T47D (cell line): ENCODE measurements around the gene IDUA.
"Not testable (repeated sequence)": the region's sequence is repeated elsewhere in the genome, so short reads cannot be mapped to it uniquely, and the experiment has no call there.

Source experiments
- DNase-seq, 2 experiments: peaks; one replicate each; pipeline versions ENCODE4 v3.0.0 to v3.0.0-alpha.2; 2011 to 2012; ENCODE audit warnings: low read depth in 1 of 2, low spot score in 1 of 2
- JUND ChIP-seq: IDR thresholded peaks from 2 replicates; pipeline ENCODE4 v1.6.1; 2012; ENCODE audit warnings: low read depth
- in situ Hi-C: cut with HindIII; loops from 2 replicates; pipeline ENCODE4 v1.10.0; 2016; ENCODE audit warnings: low sequenced_read_pairs, low pct_unique_long_range_greater_than_20kb

The IDUA gene

GRCh38 chr4:986879-987623 is at the start of gene IDUA:
TSS of gene IDUA (plus strand) at chr4:987044. CDS start at chr4:987085, 41 bp downstream.
- no peak for TF ChIP-seq JUND
- DNase-seq: peak; percentile 81 to 84
- in situ Hi-C loops: no loop called here

- in situ Hi-C loops, DNase-seq: not testable (repeated sequence)
Measured at GRCh38 chr4:939508-939907, 47.3 kb upstream of the IDUA start.

- in situ Hi-C loops: no loop called here
- no peak for DNase-seq
- no peak for TF ChIP-seq JUND
Measured at GRCh38 chr4:945274-946102, 41.4 kb upstream of the IDUA start.

GRCh38 chr4:946103-946450 is 40.8 kb upstream of the IDUA start:
- in situ Hi-C loops: no loop called here
- no peak for DNase-seq
- TF ChIP-seq JUND: no peak

- no peak for DNase-seq
- in situ Hi-C loops: no loop called here
- TF ChIP-seq JUND: no peak
Measured at GRCh38 chr4:946517-947471, 40.0 kb upstream of the IDUA start.

GRCh38 chr4:947491-947971 is 39.3 kb upstream of the IDUA start:
- no peak for TF ChIP-seq JUND
- in situ Hi-C loops: no loop called here
- DNase-seq: no peak

- in situ Hi-C loops: no loop called here
- DNase-seq: no peak
- no peak for TF ChIP-seq JUND
Measured at GRCh38 chr4:948101-948935, 38.5 kb upstream of the IDUA start.

- no peak for DNase-seq
- no peak for TF ChIP-seq JUND
- in situ Hi-C loops: no loop called here
Measured at GRCh38 chr4:948936-949300, 37.9 kb upstream of the IDUA start.

- no peak for TF ChIP-seq JUND
- in situ Hi-C loops: no loop called here
- no peak for DNase-seq
Measured at GRCh38 chr4:949656-950055, 37.2 kb upstream of the IDUA start.

GRCh38 chr4:950136-951020 is 36.5 kb upstream of the IDUA start:
- DNase-seq: no peak

GRCh38 chr4:951186-951585 is 35.7 kb upstream of the IDUA start:
- in situ Hi-C loops: no loop called here

More at GRCh38 chr4:950136-951020, 36.5 kb upstream of the IDUA start:
- in situ Hi-C loops: no loop called here
- TF ChIP-seq JUND: no peak

More at GRCh38 chr4:951186-951585, 35.7 kb upstream of the IDUA start:
- DNase-seq: no peak
- no peak for TF ChIP-seq JUND
